Fibroblast of mammary gland (primary cell): ENCODE results near the gene SUFU.
A peak's percentile ranks its signal among the peaks of the same experiment; 100 is the strongest.

Experiments used
- DNase-seq: peaks from one replicate; pipeline ENCODE4 v3.0.0-alpha.2; 2010; ENCODE audit warnings: low read depth
- H3K4me3 ChIP-seq: 2 replicates; pipeline ENCODE4 v1.5.1; 2011; ENCODE audit warnings: low read depth, mild to moderate bottlenecking, low read length, moderate library complexity; ENCODE audit not compliant: control insufficient read depth
- TF ChIP-seq, protein P1 (sequence below): conservative IDR thresholded peaks from 2 replicates; pipeline ENCODE4 v1.5.1; 2011; ENCODE audit warnings: low read depth, low read length, inconsistent platforms; ENCODE audit not compliant: control insufficient read depth, insufficient read depth

SUFU gene

DNA sequence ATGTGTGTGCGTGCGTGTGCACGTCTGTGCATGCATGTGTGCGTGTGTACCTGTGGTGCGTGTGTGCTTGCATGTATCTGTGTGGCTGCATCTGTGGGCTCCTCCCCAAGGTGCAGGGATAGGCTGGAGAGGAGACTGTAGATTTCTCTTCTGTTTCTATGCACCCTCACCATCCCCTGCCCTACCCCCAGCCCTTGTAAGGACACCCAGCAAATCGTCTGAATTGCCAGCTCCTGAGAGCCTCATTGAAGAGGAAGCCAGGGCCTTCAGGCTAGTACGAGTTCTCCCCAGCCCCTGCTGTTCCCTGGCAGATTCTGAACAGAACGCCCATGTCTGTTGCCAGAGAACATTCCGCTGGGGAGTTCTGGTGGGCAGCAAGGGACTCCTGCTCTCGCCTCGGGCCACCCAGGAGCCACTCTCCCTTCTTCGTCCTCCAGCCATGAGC is 123.5 kb downstream of the SUFU start:
- DNase-seq = no peak
- H3K4me3 ChIP-seq = no peak overlapping the region
- TF ChIP-seq, protein P1, sequence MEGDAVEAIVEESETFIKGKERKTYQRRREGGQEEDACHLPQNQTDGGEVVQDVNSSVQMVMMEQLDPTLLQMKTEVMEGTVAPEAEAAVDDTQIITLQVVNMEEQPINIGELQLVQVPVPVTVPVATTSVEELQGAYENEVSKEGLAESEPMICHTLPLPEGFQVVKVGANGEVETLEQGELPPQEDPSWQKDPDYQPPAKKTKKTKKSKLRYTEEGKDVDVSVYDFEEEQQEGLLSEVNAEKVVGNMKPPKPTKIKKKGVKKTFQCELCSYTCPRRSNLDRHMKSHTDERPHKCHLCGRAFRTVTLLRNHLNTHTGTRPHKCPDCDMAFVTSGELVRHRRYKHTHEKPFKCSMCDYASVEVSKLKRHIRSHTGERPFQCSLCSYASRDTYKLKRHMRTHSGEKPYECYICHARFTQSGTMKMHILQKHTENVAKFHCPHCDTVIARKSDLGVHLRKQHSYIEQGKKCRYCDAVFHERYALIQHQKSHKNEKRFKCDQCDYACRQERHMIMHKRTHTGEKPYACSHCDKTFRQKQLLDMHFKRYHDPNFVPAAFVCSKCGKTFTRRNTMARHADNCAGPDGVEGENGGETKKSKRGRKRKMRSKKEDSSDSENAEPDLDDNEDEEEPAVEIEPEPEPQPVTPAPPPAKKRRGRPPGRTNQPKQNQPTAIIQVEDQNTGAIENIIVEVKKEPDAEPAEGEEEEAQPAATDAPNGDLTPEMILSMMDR = no peak

DNA sequence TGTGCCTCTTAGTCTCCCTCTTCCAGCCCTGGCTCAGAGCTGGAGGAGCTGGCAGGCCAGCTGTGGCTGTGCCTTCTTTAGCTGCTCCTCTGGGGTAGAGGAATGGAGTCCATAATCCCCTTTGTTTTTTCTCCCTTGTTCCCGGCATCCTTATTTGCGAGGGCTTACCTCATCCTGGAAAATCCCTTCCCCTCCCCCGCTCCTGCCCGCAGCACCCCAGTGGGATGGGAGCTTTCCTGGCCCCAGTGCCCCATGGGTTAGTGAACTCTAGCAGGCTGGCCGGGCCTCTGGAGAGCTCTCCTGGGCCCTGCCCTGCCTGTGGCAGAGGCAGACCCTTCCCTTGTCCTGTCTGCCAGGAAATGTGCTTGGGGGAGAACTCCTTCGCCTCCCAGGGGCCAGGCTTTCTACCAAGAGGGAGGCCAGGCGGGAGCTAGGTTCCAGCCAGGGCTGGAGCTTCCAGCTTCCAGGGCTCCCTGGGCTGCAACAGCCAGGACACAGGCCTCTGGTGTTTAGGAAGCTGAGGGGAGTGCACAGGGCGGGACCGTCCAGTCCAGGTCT is 124.0 kb downstream of the SUFU start:
- TF ChIP-seq, protein P1 = no peak
- peak; percentile 62 for DNase-seq
- no peak overlapping the region for H3K4me3 ChIP-seq

- DNase-seq = peak; percentile 28
- no peak overlapping the region for H3K4me3 ChIP-seq
- TF ChIP-seq, protein P1 = no peak
These were observed 124.7 kb downstream of the SUFU start for GRCh38 chr10:102628451-102628911.

- TF ChIP-seq, protein P1 = no peak
- DNase-seq = peak; percentile 72
- H3K4me3 ChIP-seq = no peak overlapping the region
These were observed 126.2 kb downstream of the SUFU start for GRCh38 chr10:102629661-102630614.

DNA sequence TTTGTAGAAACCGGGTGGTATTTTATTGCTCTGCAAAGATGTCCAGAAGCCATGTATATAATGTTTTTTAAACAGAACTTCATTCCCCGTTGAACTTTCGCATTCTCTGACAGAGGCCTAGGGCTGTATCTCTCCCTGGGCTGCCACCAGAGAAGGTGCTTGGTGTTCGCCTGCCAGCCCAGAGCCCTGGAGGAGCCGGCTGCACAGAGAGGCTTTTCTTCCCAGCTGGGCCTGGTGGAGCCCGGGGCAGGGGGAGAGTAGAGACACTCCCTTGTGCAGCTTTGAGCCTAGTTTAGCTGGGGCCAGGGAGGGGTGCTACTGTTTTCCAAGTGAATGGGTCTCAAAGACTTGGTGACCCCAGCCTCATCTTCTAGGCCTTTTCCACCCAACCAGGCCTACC is 126.9 kb downstream of the SUFU start:
- TF ChIP-seq, protein P1 = no peak
- no peak for DNase-seq
- no peak overlapping the region for H3K4me3 ChIP-seq

DNA sequence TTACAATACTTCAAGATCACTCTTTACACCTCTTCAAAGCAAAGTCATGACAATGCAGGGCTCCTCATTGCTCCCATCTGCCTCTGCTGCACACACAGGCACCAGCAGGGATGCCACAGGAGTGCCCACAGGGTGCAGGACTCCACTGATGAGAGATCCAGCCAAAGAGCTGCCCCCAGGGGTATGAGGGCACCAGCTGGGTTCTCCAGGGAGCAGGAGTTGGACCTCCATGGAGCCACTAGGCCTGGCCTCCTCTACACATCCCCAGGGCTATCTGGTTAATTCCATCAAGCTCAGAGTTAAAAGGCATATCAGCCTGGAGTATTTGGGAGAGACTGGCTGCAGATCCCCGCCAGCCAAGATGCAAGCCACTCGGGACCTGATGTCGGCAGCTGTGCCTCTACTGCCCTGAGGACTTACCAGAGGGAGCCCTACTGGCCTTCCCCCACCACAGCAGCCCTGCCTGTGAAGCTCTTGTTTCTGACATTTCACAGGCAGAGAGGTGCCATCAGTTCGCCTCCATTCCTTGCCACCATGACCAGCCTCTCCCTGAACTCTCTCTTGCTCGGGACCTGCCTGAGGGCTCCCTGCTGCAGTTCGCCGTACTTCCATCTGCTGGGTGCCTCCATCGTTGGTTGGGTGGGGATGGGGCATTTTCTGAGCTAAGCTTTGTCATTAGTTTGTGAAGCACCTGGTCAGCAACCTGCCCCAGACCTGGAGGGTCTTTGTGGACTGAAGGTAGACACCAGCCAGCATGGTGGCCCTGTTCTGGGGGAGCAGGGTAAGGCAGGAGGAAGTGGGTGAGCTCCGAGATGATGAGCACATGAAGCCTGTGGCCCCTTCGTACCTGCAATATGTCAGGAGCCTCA is 128.0 kb downstream of the SUFU start:
- DNase-seq = no peak

More for the DNA sequence above, 128.0 kb downstream of the SUFU start:
- no peak overlapping the region for H3K4me3 ChIP-seq
- TF ChIP-seq, protein P1 = no peak
